Measurements from ENCODE around the gene KRT79. TPM values are rescaled to one million over a fixed set of nuclear protein-coding genes. Genes with fewer than 3 reads are reported as not detected.

The KRT79 gene
- total and polyA plus RNA-seq, 12 donors = 0.30 TPM; not detected in 11

DNA sequence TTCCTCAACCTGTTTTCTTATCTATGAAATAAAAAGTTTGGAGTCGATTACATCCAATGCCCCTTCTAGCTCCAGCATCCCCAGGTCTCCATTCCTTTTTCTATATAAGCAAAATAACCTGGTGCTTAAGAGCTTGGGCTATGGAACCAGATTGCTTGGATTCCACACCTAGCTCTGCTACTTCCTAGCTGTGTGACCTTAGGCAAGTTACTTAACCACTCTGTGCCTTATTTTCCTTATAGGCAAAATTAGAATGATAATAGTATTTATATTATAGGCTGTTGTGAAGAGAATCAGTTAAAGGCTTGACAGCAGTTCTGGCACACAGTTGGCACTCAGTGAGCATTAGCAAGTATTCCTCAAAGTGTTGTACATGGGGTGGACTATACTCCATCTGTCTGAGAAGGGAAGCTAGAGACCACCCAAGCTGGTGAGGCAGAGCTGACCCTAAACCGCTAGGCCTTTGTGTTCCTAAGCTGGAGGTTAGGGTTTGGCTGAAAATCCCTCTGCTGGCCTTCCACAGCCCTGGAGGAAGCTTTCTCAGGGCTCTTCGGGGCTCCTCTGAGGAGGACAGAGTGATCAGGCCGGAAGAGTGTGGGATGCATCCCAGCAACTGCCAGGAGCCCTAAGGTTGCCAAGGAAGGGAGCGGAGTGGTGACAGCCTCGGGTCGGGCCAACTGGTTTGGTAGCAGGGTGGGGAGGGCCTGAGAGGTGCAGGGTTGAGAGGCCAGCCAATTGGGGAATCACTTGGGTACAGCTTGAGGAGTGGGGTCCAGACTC, 14.2 kb downstream of the KRT79 start:
- TF ChIP-seq CTCF (IDR thresholded peaks at IDR 0.05) = no peak
- intact Hi-C loops (cut with DNase I) = no loop called here
- WGBS, 2 donors = 70 to 76% methylated on average over 7 of the region's 7 CpGs
- Histone ChIP-seq H3K4me1 (no peaks in the 10 kb centered on the region), H3K9me3 (no peaks in the 10 kb centered on the region), H3K27me3 (peaks cover 0 to 47% (median 29%) of the 10 kb centered on the region in 7 donors), H3K4me3 (no peak overlapping the region), H3K27ac (no peak overlapping the region), H3K36me3 (no peaks in the 10 kb centered on the region)
- ATAC-seq (no peak), DNase-seq (no peak)

DNA sequence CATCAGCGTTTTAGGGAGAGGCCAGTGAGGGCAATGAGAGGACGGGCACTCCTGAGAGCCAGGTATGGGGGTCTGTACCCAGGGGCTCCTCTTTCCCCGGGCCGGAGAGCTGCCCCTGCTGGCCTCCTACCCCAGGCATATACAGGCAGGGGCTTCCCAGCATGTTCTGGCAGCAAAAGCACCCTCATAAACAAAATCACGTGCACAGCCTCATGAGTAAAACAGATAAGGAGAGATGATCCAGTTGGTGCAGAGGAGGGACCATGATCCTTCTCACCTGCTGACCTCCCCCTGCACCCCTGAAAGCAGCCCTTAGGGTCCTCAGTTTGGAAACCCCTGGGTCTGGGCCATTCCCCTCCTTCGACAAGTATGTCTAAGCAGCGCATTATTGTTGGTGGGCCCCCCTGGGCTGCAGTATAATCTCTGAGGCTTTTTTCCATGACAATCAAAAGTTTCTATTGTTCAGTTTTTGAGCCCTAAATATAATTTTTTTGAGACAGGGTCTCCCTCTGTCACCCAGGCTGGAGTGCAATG, 15.2 kb downstream of the KRT79 start:
- 61 to 70% methylated on average over 7 of the region's 7 CpGs for WGBS, 2 donors
- Histone ChIP-seq H3K27me3 (peaks cover 0 to 49% (median 29%) of the 10 kb centered on the region in 7 donors), H3K4me3 (no peak overlapping the region), H3K27ac (no peak overlapping the region), H3K9me3 (no peaks in the 10 kb centered on the region), H3K36me3 (no peaks in the 10 kb centered on the region), H3K4me1 (peaks cover 0 to 5% (median 0%) of the 10 kb centered on the region in 9 donors)
- ATAC-seq (no peak), DNase-seq (no peak)
- intact Hi-C loops (cut with DNase I) = no loop called here
- no peak for TF ChIP-seq CTCF (IDR thresholded peaks at IDR 0.05)

DNA sequence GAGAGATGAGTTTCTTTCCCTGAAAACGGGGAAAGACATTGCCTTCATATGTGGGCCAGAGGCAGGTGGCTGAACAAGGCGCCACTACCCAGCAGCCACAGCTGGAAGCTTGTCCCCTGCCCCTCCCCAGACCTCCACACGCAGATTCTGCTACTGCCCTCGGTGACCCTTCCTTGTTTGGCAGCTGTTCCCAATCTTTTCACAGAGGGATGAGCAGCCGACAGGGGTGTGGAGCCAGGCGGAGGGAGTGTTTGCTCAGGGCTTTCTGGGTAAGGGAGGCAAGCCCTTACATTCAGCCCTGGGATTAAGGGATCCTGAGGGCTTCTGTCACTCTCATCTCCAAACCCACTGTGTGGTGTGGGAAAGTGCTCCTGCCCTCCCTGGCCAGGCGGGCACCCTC, 15.7 kb downstream of the KRT79 start:
- ATAC-seq = no peak
- Histone ChIP-seq H3K27ac (no peak overlapping the region), H3K36me3 (no peaks in the 10 kb centered on the region), H3K4me3 (no peak overlapping the region), H3K27me3 (peaks cover 0 to 47% (median 25%) of the 10 kb centered on the region in 7 donors), H3K4me1 (peaks cover 0 to 6% (median 0%) of the 10 kb centered on the region in 9 donors), H3K9me3 (no peaks in the 10 kb centered on the region)
- TF ChIP-seq CTCF (IDR thresholded peaks at IDR 0.05) = no peak
- intact Hi-C loops (cut with DNase I) = no loop called here
- DNase-seq = no peak
- 44 to 50% methylated on average over 7 of the region's 7 CpGs for WGBS, 2 donors

- DNase-seq (no peak), ATAC-seq (no peak)
- Histone ChIP-seq H3K4me1 (peaks cover 0 to 6% (median 0%) of the 10 kb centered on the region in 9 donors), H3K4me3 (no peak overlapping the region), H3K27me3 (peaks cover 0 to 47% (median 25%) of the 10 kb centered on the region in 7 donors), H3K36me3 (no peaks in the 10 kb centered on the region), H3K9me3 (no peaks in the 10 kb centered on the region), H3K27ac (no peak overlapping the region)
- TF ChIP-seq CTCF (IDR thresholded peaks at IDR 0.05) = no peak
- intact Hi-C loops (cut with DNase I) = no loop called here
- 73 to 76% methylated on average over 2 of the region's 2 CpGs for WGBS, 2 donors
Measured at GRCh38 chr12:52817699-52818238, 16.3 kb downstream of the KRT79 start.
